Gastrocnemius medialis (tissue), 4 donors: ENCODE measurements around the gene CCDC81. TPM values are rescaled to one million over a fixed set of nuclear protein-coding genes. Genes with fewer than 3 reads are reported as not detected.
A peak's percentile ranks its signal among the peaks of the same experiment; 100 is the strongest.

Experiments
- ATAC-seq, 2 donors: fragments of 150-250 bp; one replicate each; pipeline ENCODE4 v1.9.1; 2016
- DNase-seq, 2 donors: peaks; one replicate each; pipeline ENCODE4 v3.0.0-alpha.2; 2019
- H3K27ac ChIP-seq, 4 donors: fragments of 200-600 bp; sonication (generic); 1 replicate in 1 of 4; 2 replicates in 3 of 4; pipeline ENCODE4 v1.5.1; 2016 to 2018; ENCODE audit warnings: mild to moderate bottlenecking in 2 of 4, moderate library complexity in 1 of 4
- H3K27me3 ChIP-seq, 3 donors: fragments of 200-600 bp; sonication (generic) in 2 of 3; 1 replicate in 1 of 3; 2 replicates in 2 of 3; pipeline versions ENCODE4 v1.5.1 to v1.6.0; 2016 to 2019; ENCODE audit warnings: mild to moderate bottlenecking in 1 of 3, moderate library complexity in 1 of 3
- H3K36me3 ChIP-seq, 2 donors: fragments of 200-600 bp; sonication (generic) in 1 of 2; one replicate each; pipeline ENCODE4 v1.5.1; 2017 to 2018
- H3K4me1 ChIP-seq, 2 donors: fragments of 200-600 bp; sonication (generic) in 1 of 2; one replicate each; pipeline ENCODE4 v1.5.1; 2016 to 2017; ENCODE audit warnings: mild to moderate bottlenecking in 2 of 2
- H3K4me3 ChIP-seq, 4 donors: fragments of 200-600 bp; sonication (generic) in 3 of 4; 1 replicate in 1 of 4; 2 replicates in 3 of 4; pipeline ENCODE4 v1.5.1; 2016 to 2019; ENCODE audit warnings: mild to moderate bottlenecking in 2 of 4
- H3K9me3 ChIP-seq, 3 donors: fragments of 200-600 bp; sonication (generic) in 2 of 3; 1 replicate in 1 of 3; 2 replicates in 2 of 3; pipeline ENCODE4 v1.5.1; 2016 to 2019
- CTCF ChIP-seq, 5 experiments: fragments of 450-650 bp in 3 of 5; fragments of 200-600 bp in 2 of 5; sonication (generic) in 2 of 5; IDR thresholded peaks in 4 of 5; conservative IDR thresholded peaks in 1 of 5; 1 replicate in 4 of 5; 2 replicates in 1 of 5; pipeline ENCODE4 v1.5.1; 2016 to 2019; ENCODE audit warnings: antibody characterized with exemption in 5 of 5, mild to moderate bottlenecking in 3 of 5, moderate library complexity in 3 of 5
- POLR2A ChIP-seq, 2 donors: fragments of 450-650 bp; IDR thresholded peaks; one replicate each; pipeline ENCODE4 v1.6.1; 2017; ENCODE audit warnings: antibody characterized with exemption in 2 of 2, mild to moderate bottlenecking in 2 of 2, moderate library complexity in 2 of 2
- in situ Hi-C, 4 donors: fragments of 200-750 bp; cut with MboI; loops; one replicate each; pipeline versions ENCODE4 v1.15.0 to v1.8.0; 2017; ENCODE audit warnings: low sequenced_read_pairs in 4 of 4
- intact Hi-C: fragments of 100-400 bp; cut with DNase I; formaldehyde crosslinking; loops from one replicate; pipeline ENCODE4 v1.15.1; 2023; ENCODE audit warnings: low total_unique reads
- total RNA-seq, 4 donors: library from RNA; depleted of rRNA; stranded (reverse); fragments of >200 nt; gene quantifications; one replicate each; pipeline versions ENCODE4 v1.1.0 to v1.2.3, GENCODE V29; 2016

CCDC81 gene
- total RNA-seq, 4 donors from 2014 or later = 0.22 TPM; not detected in 3

- Histone ChIP-seq H3K36me3 (no peaks in the 10 kb centered on the region), H3K27ac (no peak overlapping the region), H3K4me3 (no peak overlapping the region), H3K4me1 (peaks cover 5 to 6% of the 10 kb centered on the region in 2 donors), H3K9me3 (no peaks in the 10 kb centered on the region), H3K27me3 (no peaks in the 10 kb centered on the region)
- intact Hi-C loops (no loop called here), in situ Hi-C loops (no loop called here)
- peak; percentile 22 to 25 for ATAC-seq
- no peak for DNase-seq
- TF ChIP-seq CTCF (IDR thresholded peaks at IDR 0.05 in 4 of 5, conservative IDR thresholded peaks at IDR 0.05 in 1 of 5) (no peak), POLR2A (IDR thresholded peaks at IDR 0.05) (no peak)
These were observed 95.1 kb downstream of the CCDC81 start for GRCh38 chr11:86469491-86470388.

Other genes starting within 250 kb of the CCDC81 start
- 10 to 100 TPM in 1 of 4 donors, 1 to 10 TPM in 3; 5.2 to 12.1 (median 8.5) TPM for gene EED, start 130.1 kb upstream of the CCDC81 start, total RNA-seq
- 10 to 100 TPM; 30.1 to 60.9 (median 51.8) TPM for gene HIKESHI, start 72.6 kb upstream of the CCDC81 start, total RNA-seq